ENCODE data around the gene TMEM117. TPM values are rescaled to one million over a fixed set of nuclear protein-coding genes. Genes with fewer than 3 reads are reported as not detected.
"Not testable (repeated sequence)": the region's sequence is repeated elsewhere in the genome, so short reads cannot be mapped to it uniquely, and the experiment has no call there.

Gene TMEM117
- total RNA-seq, 1 donor from 2014 or later = 22.1 TPM

- H3K27me3 ChIP-seq = no peaks in the 10 kb centered on the region
- no peaks in the 10 kb centered on the region for H3K36me3 ChIP-seq
- intact Hi-C loops (cut with DNase I) = no loop called here
- H3K9me3 ChIP-seq = no peaks in the 10 kb centered on the region
- no peak for TF ChIP-seq POLR2AphosphoS5 (IDR thresholded peaks at IDR 0.05; ENCODE audit: insufficient read depth in 1 of 2, low read depth in 1 of 2)
- no peak for TF ChIP-seq POLR2A (IDR thresholded peaks at IDR 0.05)
- no peak for TF ChIP-seq CTCF (IDR thresholded peaks at IDR 0.05)
- DNase-seq (ENCODE audit: extremely low spot score in 2 of 2) = no peak
- H3K4me1 ChIP-seq = no peaks in the 10 kb centered on the region
- no peak overlapping the region for H3K4me3 ChIP-seq
- no peak overlapping the region for H3K27ac ChIP-seq
Observed at GRCh38 chr12:44174053-44174452, 338.2 kb downstream of the TMEM117 start.

- Histone ChIP-seq H3K27ac (no peak overlapping the region), H3K4me1 (no peaks in the 10 kb centered on the region), H3K9me3 (no peaks in the 10 kb centered on the region), H3K4me3 (no peak overlapping the region), H3K27me3 (no peaks in the 10 kb centered on the region), H3K36me3 (no peaks in the 10 kb centered on the region)
- TF ChIP-seq POLR2A (IDR thresholded peaks at IDR 0.05) (no peak), POLR2AphosphoS5 (IDR thresholded peaks at IDR 0.05; ENCODE audit: insufficient read depth in 1 of 2, low read depth in 1 of 2) (no peak), CTCF (IDR thresholded peaks at IDR 0.05) (no peak)
- DNase-seq (ENCODE audit: extremely low spot score in 2 of 2) = no peak
- intact Hi-C loops (cut with DNase I) = no loop called here
Observed at GRCh38 chr12:44184499-44185206, 348.8 kb downstream of the TMEM117 start.

- no peaks in the 10 kb centered on the region for H3K9me3 ChIP-seq
- H3K4me3 ChIP-seq = no peak overlapping the region
- intact Hi-C loops (cut with DNase I) = no loop called here
- no peak overlapping the region for H3K27ac ChIP-seq
- no peak for TF ChIP-seq POLR2AphosphoS5 (IDR thresholded peaks at IDR 0.05; ENCODE audit: insufficient read depth in 1 of 2, low read depth in 1 of 2)
- TF ChIP-seq POLR2A (IDR thresholded peaks at IDR 0.05) = no peak
- no peak for TF ChIP-seq CTCF (IDR thresholded peaks at IDR 0.05)
- H3K27me3 ChIP-seq = no peaks in the 10 kb centered on the region
- DNase-seq (ENCODE audit: extremely low spot score in 2 of 2) = no peak
- H3K4me1 ChIP-seq = no peaks in the 10 kb centered on the region
- no peaks in the 10 kb centered on the region for H3K36me3 ChIP-seq
Observed at GRCh38 chr12:44193281-44193680, 357.4 kb downstream of the TMEM117 start.

GRCh38 chr12:44195719-44196118 is 359.8 kb downstream of the TMEM117 start:
- not testable (repeated sequence) for H3K4me3 ChIP-seq; H3K36me3 ChIP-seq; DNase-seq (ENCODE audit: extremely low spot score in 2 of 2); H3K27me3 ChIP-seq; H3K27ac ChIP-seq; H3K9me3 ChIP-seq; H3K4me1 ChIP-seq
- intact Hi-C loops (cut with DNase I) = loop anchor here (5.0 kb wide), 1 partner anchor 1132 kb away; no protein-coding TSS in a partner anchor

GRCh38 chr12:44206045-44206444 is 370.2 kb downstream of the TMEM117 start:
- DNase-seq (ENCODE audit: extremely low spot score in 2 of 2) = no peak
- Histone ChIP-seq H3K4me3 (no peak overlapping the region), H3K36me3 (no peaks in the 10 kb centered on the region), H3K27me3 (no peaks in the 10 kb centered on the region), H3K27ac (no peak overlapping the region), H3K9me3 (no peaks in the 10 kb centered on the region), H3K4me1 (no peaks in the 10 kb centered on the region)
- TF ChIP-seq POLR2AphosphoS5 (IDR thresholded peaks at IDR 0.05; ENCODE audit: insufficient read depth in 1 of 2, low read depth in 1 of 2) (no peak), POLR2A (IDR thresholded peaks at IDR 0.05) (no peak), CTCF (IDR thresholded peaks at IDR 0.05) (no peak)
- intact Hi-C loops (cut with DNase I) = no loop called here
